Pancreas (tissue), 10 donors: ENCODE results near the gene CACNA1F. TPM values are rescaled to one million over a fixed set of nuclear protein-coding genes. Genes with fewer than 3 reads are reported as not detected.

Source experiments
- ATAC-seq, 4 donors: fragments of 200-7000 bp; cut with Tn5 transposase; one replicate each; pipeline versions ENCODE4 v1.8.0 to v1.9.1; 2020; ENCODE audit warnings: mild to moderate bottlenecking in 4 of 4, moderate library complexity in 4 of 4
- DNase-seq, 6 donors: peaks; one replicate each; pipeline ENCODE4 v3.0.0-alpha.2; 2020
- FAIRE-seq: peaks from 2 replicates; lab custom pipeline; 2012; peaks lifted over from hg19 to GRCh38; lab: Jason Lieb, UNC
- H3K27ac ChIP-seq, 4 donors: fragments of 200-600 bp; sonication (generic); 1 replicate in 3 of 4; 2 replicates in 1 of 4; pipeline versions ENCODE4 v1.5.0 to v1.8.0; 2020
- H3K27me3 ChIP-seq, 4 donors: fragments of 200-600 bp; one replicate each; pipeline ENCODE4 v1.8.0; 2021
- H3K36me3 ChIP-seq, 3 donors: fragments of 200-600 bp; sonication (generic) in 1 of 3; one replicate each; pipeline versions ENCODE4 v1.5.0 to v1.8.0; 2020 to 2021
- H3K4me1 ChIP-seq, 3 donors: fragments of 200-600 bp; one replicate each; pipeline ENCODE4 v1.8.0; 2021
- H3K4me3 ChIP-seq, 4 donors: fragments of 200-600 bp; sonication (generic) in 2 of 4; one replicate each; pipeline versions ENCODE4 v1.5.0 to v1.8.0; 2020 to 2021
- H3K9me3 ChIP-seq, 4 donors: fragments of 200-600 bp; one replicate each; pipeline ENCODE4 v1.8.0; 2021
- CTCF ChIP-seq, 4 donors: fragments of 200-600 bp; sonication (generic) in 3 of 4; IDR thresholded peaks; one replicate each; pipeline versions ENCODE4 v1.5.0 to v1.8.0; 2021; ENCODE audit warnings: antibody characterized with exemption in 4 of 4
- WGBS, 2 donors: extraction: QIAGEN DNeasy Blood & Tissue Kit; methylation state at CpG; one replicate each; pipeline ENCODE4 v1.1.7; 2013; 5-methylcytosine and 5-hydroxymethylcytosine counted together
- intact Hi-C, 3 donors: fragments of 100-400 bp; cut with DNase I; formaldehyde crosslinking; loops; one replicate each; pipeline versions ENCODE4 v1.11.1 to v1.14.2; 2022
- polyA plus RNA-seq, 2 donors: library from polyadenylated mRNA; stranded (reverse); fragments of 200-250 nt; gene quantifications; one replicate each; pipeline ENCODE4 v1.2.3, GENCODE V29; 2013
- total RNA-seq, 6 donors: library from RNA; stranded (reverse); fragmentation: NEBNext Ultra II Directional in 4 of 6; extraction: Animal tissue kit (Norgen Biotek cat#: 25700) in 4 of 6; gene quantifications; one replicate each; pipeline versions ENCODE4 v1.2.1 to v1.2.4, GENCODE V29; 2021 to 2023
- donor health status: healthy with polysubstance abuse.
- donor health status: DM: no; HTN: no; CAD: no; lungs with moderate emphysema.
- donor health status: DM: no; HTN: no; CAD: no.
- donor health status: control.
- donor health status: control.
- donor health status: Bipolar disorder and iron deficiency.
- donor health status: DM: yes; HTN: yes; CAD: no.
- donor health status: DM: no; HTN: no; CAD: no.
- donor health status: DM: no; HTN: no; CAD: no.
- donor health status: DM: yes; HTN: yes; CAD: no.

The CACNA1F gene
- total and polyA plus RNA-seq, 8 donors = 0.03 to 0.87 (median 0.19) TPM

- Histone ChIP-seq H3K4me3 (peak within 1 kb of the TSS in 2 of 4 donors; percentile 29 to 41), H3K27ac (peak within 1 kb of the TSS; percentile 17 to 75 (median 56))
These were observed 33.0 kb downstream of the CACNA1F start, which contains the start of gene SYP for GRCh38 chrX:49199906-49200771. SYP (minus strand) TSS chrX:49200193; CDS start chrX:49200186, 7 bp downstream.

DNA sequence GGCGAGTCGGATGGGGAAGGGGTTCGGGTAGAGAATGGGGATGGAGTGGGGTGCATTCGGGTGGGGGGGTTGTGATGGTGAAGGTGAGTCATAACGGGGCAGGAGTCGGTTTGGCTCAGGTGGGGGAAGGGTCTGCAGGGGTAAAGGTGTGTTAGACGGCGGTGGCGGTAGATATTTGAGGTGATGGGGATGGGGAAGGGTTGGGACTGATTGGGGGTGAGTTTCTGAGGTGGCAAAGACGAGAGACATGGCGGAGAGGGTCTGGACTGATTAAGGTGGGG lies 33.9 kb downstream of the CACNA1F start:
- H3K27me3 ChIP-seq = no peaks in the 10 kb centered on the region
- intact Hi-C loops = no loop called here
- WGBS, 2 donors = 12 to 42% methylated on average over 10 to 11 of the region's 11 CpGs
- no peaks in the 10 kb centered on the region for H3K36me3 ChIP-seq
- H3K9me3 ChIP-seq = no peaks in the 10 kb centered on the region
- H3K4me1 ChIP-seq = peaks cover 0 to 5% (median 4%) of the 10 kb centered on the region in 3 donors
- ATAC-seq (no peak), DNase-seq (no peak), FAIRE-seq (no peak)
- H3K27ac ChIP-seq = no peak overlapping the region
- TF ChIP-seq CTCF (IDR thresholded peaks at IDR 0.05) = no peak
- H3K4me3 ChIP-seq = no peak overlapping the region

More at GRCh38 chrX:49199906-49200771, 33.0 kb downstream of the CACNA1F start, which contains the start of gene SYP:
- intact Hi-C loops = no loop called here
- DNase-seq (peak; percentile 84 to 96 (median 91)), FAIRE-seq (no peak), ATAC-seq (peak; percentile 93 to 94 (median 94))
- no peaks in the 10 kb centered on the region for H3K9me3 ChIP-seq
- H3K4me1 ChIP-seq = peaks cover 0 to 5% (median 4%) of the 10 kb centered on the region in 3 donors
- 1 to 41% methylated on average over 42 to 61 of the region's 61 CpGs for WGBS, 2 donors
- no peaks in the 10 kb centered on the region for H3K36me3 ChIP-seq
- no peaks in the 10 kb centered on the region for H3K27me3 ChIP-seq
- TF ChIP-seq CTCF (IDR thresholded peaks at IDR 0.05) = no peak

- intact Hi-C loops = no loop called here
- 26 to 38% methylated on average over 12 of the region's 12 CpGs for WGBS, 2 donors
- no peak overlapping the region for H3K4me3 ChIP-seq
- no peaks in the 10 kb centered on the region for H3K9me3 ChIP-seq
- no peaks in the 10 kb centered on the region for H3K27me3 ChIP-seq
- no peak for TF ChIP-seq CTCF (IDR thresholded peaks at IDR 0.05)
- H3K27ac ChIP-seq = no peak overlapping the region
- DNase-seq (no peak), FAIRE-seq (no peak), ATAC-seq (no peak)
- H3K36me3 ChIP-seq = no peaks in the 10 kb centered on the region
- peaks cover 0 to 5% (median 4%) of the 10 kb centered on the region in 3 donors for H3K4me1 ChIP-seq
These were observed 34.4 kb downstream of the CACNA1F start for GRCh38 chrX:49198540-49199314.

- no peak for TF ChIP-seq CTCF (IDR thresholded peaks at IDR 0.05)
- intact Hi-C loops = no loop called here
- Histone ChIP-seq H3K4me1 (peaks cover 0 to 5% (median 4%) of the 10 kb centered on the region in 3 donors), H3K27me3 (no peaks in the 10 kb centered on the region), H3K27ac (no peak overlapping the region), H3K9me3 (no peaks in the 10 kb centered on the region), H3K36me3 (no peaks in the 10 kb centered on the region), H3K4me3 (no peak overlapping the region)
- no peak for DNase-seq
- no peak for FAIRE-seq
- 66 to 70% methylated on average over 13 of the region's 13 CpGs for WGBS, 2 donors
- no peak for ATAC-seq
These were observed 35.5 kb downstream of the CACNA1F start for GRCh38 chrX:49197543-49198087.
